Measurements from ENCODE around the gene USP37.

Gene USP37

GRCh38 chr2:218404351-218405085 lies 163.6 kb downstream of the USP37 start:
- no peak overlapping the region for H3K4me3 ChIP-seq (ENCODE audit: low read length)
- peaks cover 35% of the 10 kb centered on the region for H3K79me2 ChIP-seq (ENCODE audit: control insufficient read depth, low read length)
- no peaks in the 10 kb centered on the region for H3K27me3 ChIP-seq (ENCODE audit: control insufficient read depth, low read length)
- H3K9me3 ChIP-seq (ENCODE audit: control insufficient read depth, insufficient read depth, low read length): no peaks in the 10 kb centered on the region
- H3K4me2 ChIP-seq (ENCODE audit: low read length): peak overlapping the region; percentile 91
- H4K20me1 ChIP-seq (ENCODE audit: control insufficient read depth, insufficient read depth, low read depth, low read length): no peaks in the 10 kb centered on the region
- no peaks in the 10 kb centered on the region for H3F3A ChIP-seq (ENCODE audit: control insufficient read depth, insufficient read depth)
- H3K36me3 ChIP-seq (ENCODE audit: control insufficient read depth, low read length): peaks cover 49% of the 10 kb centered on the region
- H3K27ac ChIP-seq (ENCODE audit: low read depth, low read length): peak overlapping the region; percentile 68
- H3K9me2 ChIP-seq (replicated peaks; ENCODE audit: control insufficient read depth, low read length): no peaks in the 10 kb centered on the region
- peaks cover 63% of the 10 kb centered on the region for H3K4me1 ChIP-seq (ENCODE audit: control insufficient read depth, low read length)
- no peak for TF ChIP-seq EZH2phosphoT487 (IDR thresholded peaks at IDR 0.05; ENCODE audit: borderline replicate concordance, low read length)
- no peak for TF ChIP-seq CTCF (IDR thresholded peaks at IDR 0.05; ENCODE audit: low read depth, low read length, poor library complexity, severe bottlenecking)

GRCh38 chr2:218403810-218404209 lies 164.3 kb downstream of the USP37 start:
- TF ChIP-seq EZH2phosphoT487 (IDR thresholded peaks at IDR 0.05; ENCODE audit: borderline replicate concordance, low read length) (no peak), CTCF (IDR thresholded peaks at IDR 0.05; ENCODE audit: low read depth, low read length, poor library complexity, severe bottlenecking) (no peak)
- Histone ChIP-seq H3K4me1 (ENCODE audit: control insufficient read depth, low read length) (peaks cover 69% of the 10 kb centered on the region), H4K20me1 (ENCODE audit: control insufficient read depth, insufficient read depth, low read depth, low read length) (no peaks in the 10 kb centered on the region), H3K4me3 (ENCODE audit: low read length) (no peak overlapping the region), H3K27me3 (ENCODE audit: control insufficient read depth, low read length) (no peaks in the 10 kb centered on the region), H3K4me2 (ENCODE audit: low read length) (peak overlapping the region; percentile 91), H3F3A (ENCODE audit: control insufficient read depth, insufficient read depth) (no peaks in the 10 kb centered on the region), H3K9me3 (ENCODE audit: control insufficient read depth, insufficient read depth, low read length) (no peaks in the 10 kb centered on the region), H3K79me2 (ENCODE audit: control insufficient read depth, low read length) (peaks cover 41% of the 10 kb centered on the region), H3K27ac (ENCODE audit: low read depth, low read length) (no peak overlapping the region), H3K36me3 (ENCODE audit: control insufficient read depth, low read length) (peaks cover 49% of the 10 kb centered on the region), H3K9me2 (replicated peaks; ENCODE audit: control insufficient read depth, low read length) (no peaks in the 10 kb centered on the region)

GRCh38 chr2:218402911-218403411 lies 165.2 kb downstream of the USP37 start:
- Histone ChIP-seq H3K4me3 (ENCODE audit: low read length) (no peak overlapping the region), H3K9me2 (replicated peaks; ENCODE audit: control insufficient read depth, low read length) (no peaks in the 10 kb centered on the region), H3K36me3 (ENCODE audit: control insufficient read depth, low read length) (peaks cover 49% of the 10 kb centered on the region), H3K79me2 (ENCODE audit: control insufficient read depth, low read length) (peaks cover 44% of the 10 kb centered on the region), H3K4me2 (ENCODE audit: low read length) (peak overlapping the region; percentile 91), H3K9me3 (ENCODE audit: control insufficient read depth, insufficient read depth, low read length) (no peaks in the 10 kb centered on the region), H3K27me3 (ENCODE audit: control insufficient read depth, low read length) (no peaks in the 10 kb centered on the region), H3K27ac (ENCODE audit: low read depth, low read length) (no peak overlapping the region), H3F3A (ENCODE audit: control insufficient read depth, insufficient read depth) (no peaks in the 10 kb centered on the region), H3K4me1 (ENCODE audit: control insufficient read depth, low read length) (peaks cover 75% of the 10 kb centered on the region), H4K20me1 (ENCODE audit: control insufficient read depth, insufficient read depth, low read depth, low read length) (no peaks in the 10 kb centered on the region)
- TF ChIP-seq EZH2phosphoT487 (IDR thresholded peaks at IDR 0.05; ENCODE audit: borderline replicate concordance, low read length) (no peak), CTCF (IDR thresholded peaks at IDR 0.05; ENCODE audit: low read depth, low read length, poor library complexity, severe bottlenecking) (no peak)

All from DOHH2 (cell line).